ENCODE measurements around the gene TRIM67.

DNA sequence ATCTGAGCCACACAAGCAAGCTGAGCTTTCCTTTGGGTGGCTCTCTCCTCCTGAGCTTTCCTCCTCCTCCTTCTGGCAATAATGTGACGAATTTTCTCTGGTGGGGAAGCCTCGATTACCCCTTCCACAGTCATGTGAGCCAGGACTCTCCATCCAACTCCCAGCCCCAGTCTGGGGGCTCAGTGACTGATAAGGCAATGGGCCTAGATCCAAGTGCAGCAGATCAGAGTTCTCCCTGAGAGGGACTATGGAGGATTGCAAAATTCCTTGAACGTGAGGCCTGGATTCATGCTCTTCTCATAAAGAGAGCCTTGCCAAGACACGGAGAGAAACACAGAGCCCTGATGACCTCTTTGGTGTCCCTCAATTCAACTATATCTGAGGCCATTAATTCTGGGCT lies 31.3 kb upstream of the TRIM67 start:
- TF ChIP-seq JUN (IDR thresholded peaks at IDR 0.05) (no peak), CHD4 (IDR thresholded peaks at IDR 0.05; ENCODE audit: borderline replicate concordance) (no peak), POLR2A (IDR thresholded peaks at IDR 0.05; ENCODE audit: low read length) (no peak)

Measured in A549 (cell line).